HG03159 (cell line): ENCODE results near the gene POLD3.

Experiments used
- ATAC-seq: cut with Tn5 transposase; IDR thresholded peaks from one replicate; pipeline ENCODE4 v1.9.1; 2021; ENCODE audit warnings: mild to moderate bottlenecking, moderate library complexity; ENCODE audit not compliant: unreplicated experiment

POLD3 gene, protein sequence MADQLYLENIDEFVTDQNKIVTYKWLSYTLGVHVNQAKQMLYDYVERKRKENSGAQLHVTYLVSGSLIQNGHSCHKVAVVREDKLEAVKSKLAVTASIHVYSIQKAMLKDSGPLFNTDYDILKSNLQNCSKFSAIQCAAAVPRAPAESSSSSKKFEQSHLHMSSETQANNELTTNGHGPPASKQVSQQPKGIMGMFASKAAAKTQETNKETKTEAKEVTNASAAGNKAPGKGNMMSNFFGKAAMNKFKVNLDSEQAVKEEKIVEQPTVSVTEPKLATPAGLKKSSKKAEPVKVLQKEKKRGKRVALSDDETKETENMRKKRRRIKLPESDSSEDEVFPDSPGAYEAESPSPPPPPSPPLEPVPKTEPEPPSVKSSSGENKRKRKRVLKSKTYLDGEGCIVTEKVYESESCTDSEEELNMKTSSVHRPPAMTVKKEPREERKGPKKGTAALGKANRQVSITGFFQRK

DNA sequence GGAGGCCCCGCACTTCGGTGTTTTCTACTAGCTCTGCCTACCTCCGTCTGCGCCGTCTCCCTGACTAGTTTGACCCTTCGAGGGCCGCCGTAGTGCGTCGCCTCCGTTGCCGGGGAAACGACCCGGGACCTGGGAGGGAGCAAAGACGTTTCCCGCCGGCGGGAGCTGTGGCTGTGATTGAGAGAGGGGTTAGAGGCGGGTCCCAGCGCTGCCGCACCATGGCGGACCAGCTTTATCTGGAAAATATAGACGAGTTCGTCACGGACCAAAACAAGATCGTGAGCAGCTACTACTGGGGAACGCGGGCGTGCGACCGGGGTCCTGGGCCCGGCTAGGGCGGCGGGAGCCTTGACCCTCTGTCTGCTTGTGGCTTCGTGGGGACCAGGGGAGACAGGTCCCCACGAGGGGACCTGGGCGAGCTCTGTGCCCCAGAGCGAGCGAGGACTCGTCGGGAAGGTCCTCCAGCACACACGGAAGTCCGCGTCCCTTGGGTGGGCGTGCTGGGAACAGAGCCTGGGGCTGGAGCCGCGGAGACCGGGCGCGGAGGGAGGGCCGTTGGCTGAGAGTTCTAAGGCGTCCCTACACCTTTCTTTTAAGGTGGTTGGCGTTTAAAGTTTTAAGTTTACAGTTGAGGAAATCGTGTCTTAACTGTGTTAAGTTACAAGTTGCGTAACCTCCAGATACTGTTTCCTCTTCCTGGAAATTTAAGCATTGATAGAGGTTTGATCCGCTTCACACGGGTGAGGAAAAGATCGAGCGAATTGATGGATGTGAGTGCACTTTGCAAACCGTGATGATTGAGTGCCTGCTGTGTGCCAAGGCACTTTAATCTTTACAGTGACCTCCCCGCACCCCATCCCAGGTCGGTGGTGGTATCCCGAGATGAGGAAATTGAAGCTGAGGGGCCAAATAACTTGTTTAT, at the start of gene POLD3:
Gene POLD3 (plus strand): TSS at position 142 of the 922 bp plus-strand sequence. CDS start 77 bp downstream, at position 219.
- peak; percentile 96 for ATAC-seq

DNA sequence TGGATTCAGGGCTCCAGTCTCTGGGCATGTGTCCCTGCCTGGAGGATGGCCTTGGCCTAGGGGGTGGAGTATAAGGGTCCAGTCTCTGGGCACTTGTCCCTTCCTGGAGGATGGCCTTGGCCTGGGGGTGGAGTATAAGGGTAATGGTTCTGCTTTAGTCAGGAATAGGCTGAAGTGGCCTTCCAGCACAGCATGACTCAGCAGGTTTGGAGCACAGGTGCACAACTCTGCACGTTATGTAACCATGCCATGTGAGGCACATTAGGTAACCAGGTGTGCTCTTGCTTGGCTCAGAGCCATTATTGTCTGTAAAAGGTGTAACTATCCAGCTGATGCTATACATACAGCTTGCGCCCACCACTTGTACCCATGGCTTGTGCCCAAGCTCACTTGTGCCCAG, 48.4 kb upstream of the POLD3 start:
- ATAC-seq, result no peak

DNA sequence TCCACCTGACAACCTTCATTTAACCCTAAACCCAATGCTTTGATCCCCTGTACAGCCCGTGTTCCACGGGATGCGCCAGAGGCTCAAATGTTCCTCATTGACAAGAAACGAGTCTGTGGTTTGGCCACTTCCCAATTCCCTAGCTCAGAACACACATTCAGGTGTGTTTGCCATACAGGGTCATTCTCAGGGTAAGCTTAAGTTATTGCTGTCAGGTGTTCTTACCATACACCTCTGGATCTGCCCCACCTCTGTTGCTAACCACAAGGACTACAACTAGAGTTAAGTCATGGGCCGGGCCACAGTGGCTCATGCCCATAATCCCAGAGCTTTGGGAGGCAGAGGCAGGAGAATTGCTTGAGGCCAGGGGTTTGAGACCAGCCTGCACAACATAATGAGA, 45.6 kb upstream of the POLD3 start:
- no peak for ATAC-seq

DNA sequence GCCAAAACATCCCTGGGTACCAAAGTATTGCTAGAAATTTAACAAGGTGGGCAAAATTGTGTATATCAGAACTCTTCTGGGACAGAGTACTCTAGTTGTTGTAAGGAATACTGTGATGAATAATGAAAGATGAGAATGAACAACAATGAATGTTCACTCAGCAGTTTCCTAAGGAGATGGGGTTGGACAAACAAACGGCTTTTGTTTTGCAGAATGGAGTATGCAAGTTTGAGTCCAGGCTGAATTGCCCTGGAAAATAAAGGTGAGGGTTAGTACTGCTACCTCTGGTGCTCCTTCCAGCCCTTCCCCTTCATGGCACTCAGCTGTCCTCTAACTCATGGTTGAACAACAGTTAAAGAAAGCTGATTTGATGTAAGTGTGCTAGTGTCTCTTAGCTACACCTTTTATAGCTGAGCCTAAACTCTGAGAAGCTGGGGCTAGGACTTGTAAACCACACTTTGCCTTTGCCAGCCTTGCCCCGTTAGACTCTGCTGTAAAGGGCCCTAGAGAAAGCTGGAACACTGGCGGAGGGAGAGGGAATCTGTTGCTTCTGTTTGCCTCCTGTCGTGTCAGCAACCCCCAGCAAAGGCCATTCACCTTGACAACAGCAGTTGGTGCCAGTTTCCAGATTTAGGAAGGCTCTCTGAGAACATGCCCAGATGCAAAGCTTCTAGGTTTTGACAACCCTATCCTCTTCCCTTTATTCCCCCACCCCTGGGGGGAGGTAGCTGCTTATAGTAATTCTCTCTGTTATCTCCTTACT, 41.2 kb upstream of the POLD3 start:
- ATAC-seq, result no peak

DNA sequence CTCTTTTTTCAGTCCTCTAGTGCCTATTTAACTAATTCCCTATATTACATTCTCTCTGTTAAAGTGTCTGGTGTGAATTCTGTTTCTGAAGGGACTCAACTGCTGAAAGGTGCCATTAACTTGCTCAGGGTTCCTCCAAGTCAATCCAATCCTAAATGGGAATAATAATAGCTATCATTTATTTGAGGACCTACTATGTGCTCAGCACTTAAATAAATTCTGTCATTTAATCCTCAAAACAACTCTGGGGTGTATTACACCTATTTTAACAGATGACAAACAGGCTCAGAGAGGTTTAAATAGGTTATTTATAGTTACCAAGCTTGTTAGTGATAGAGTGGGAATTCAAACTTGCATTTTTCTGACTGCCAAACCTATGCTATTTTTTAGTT, 40.6 kb upstream of the POLD3 start:
- no peak for ATAC-seq

DNA sequence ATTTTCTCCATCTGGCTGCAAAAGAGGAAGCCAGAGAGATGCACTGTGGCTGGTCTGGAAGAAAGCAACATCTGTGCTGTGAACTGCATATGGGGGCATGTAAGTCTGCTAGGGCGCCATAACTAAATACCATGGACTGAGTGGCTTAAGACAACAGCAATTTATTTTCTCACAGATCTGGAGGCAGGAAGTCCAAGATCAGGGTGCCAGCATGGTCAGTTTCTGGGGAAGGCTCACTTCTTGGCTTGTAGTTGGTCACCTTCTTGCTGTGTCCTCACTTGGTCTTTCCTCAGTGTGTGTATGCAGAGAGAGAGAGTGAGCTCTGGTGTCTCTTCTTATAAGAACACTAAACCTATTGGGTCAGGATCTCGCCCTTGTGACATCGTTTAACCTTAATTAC, 34.9 kb upstream of the POLD3 start:
- ATAC-seq, result no peak

DNA sequence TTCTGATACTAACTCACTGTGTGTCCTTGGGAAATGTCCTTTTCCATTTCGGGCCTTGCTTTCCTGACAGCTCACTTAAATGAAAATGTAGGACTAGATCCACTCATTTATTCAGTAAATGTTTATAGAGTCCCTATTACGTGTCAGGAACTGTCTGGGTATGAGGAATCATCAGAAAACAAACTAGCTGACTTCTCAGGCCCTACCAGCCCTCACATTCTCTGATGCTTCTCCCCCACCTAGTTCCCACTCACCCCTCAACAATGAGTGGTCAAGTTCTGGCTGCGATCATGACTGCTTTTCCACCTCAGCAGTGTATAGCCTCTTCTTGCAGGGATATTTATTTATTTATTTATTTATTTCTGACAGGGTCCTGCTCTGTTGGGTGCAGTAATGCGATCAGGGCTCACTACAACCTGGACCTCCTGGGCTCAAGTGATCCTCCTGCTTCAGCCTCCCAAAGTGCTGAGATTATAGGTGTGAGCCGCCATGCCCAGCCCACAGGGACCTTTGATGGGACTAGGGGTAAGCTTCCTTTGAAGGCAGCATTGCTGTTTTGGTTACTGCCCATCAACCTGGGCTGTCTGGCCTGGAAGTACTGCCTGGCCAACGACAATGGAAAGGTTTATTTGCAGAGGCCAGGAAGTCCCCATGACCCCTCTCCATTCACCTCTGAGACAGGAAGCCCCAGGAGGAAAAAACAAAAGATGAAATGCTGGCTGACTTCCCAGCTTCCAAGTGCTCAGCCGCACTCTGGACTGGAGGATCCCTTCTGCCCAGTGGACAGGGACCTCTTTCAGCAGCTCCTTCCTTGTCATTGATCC, 33.1 kb upstream of the POLD3 start:
- ATAC-seq, result no peak

DNA sequence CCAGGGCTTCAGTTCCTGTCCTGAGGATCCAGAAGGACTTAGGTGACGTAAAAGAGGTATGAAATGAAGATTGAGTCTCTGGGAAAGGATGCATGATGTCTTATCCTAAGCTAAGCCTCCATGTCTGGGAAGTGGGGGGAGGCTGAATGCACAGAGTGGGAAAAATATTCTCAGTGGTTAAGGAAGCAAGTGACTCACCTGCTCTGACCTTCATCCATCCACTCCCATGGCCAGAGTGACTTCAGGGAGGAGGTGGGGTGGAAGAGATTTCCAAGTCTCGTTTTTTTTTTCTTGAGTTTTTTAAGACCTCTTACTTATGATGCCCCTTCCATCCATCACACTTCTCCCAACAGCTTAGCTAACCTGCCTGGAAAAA, 32.5 kb upstream of the POLD3 start:
- ATAC-seq, result no peak

DNA sequence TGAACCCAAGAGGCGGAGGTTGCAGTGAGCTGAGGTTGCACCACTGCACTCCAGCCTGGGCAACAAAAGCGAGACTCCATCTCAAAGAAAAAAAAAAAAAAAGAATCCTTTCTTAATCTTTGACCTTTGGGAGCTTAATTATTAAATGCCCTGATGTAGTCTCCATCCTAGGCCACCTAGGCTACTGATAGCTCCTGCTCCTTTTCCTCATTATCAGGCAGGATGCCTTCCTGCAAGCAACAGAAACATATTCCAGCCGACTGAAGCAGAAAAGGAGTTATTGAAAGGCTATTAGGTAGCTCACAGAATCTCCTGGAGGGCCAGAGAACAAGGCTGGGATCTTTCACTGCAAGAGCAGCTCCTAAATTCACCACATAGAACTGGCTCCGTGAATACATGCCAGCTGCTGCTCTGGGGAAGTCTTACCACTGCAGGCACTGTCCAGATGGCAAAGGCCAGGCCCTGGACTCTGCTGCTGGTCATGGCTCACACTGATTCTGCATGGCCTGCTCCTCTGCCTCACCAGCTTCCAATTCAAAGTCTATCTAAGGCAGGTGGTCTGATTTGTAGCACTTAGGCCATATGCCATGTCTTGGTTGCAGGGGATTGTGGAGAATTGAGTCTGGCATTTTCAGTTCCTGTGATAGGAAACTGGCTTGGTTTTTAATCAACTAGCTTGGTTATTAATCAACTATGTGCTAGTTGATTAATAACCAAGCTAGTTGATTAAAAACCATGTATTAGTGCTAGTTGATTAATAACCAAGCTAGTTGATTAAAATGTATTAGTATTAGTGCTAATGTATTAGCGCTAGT, 26.0 kb upstream of the POLD3 start:
- no peak for ATAC-seq

DNA sequence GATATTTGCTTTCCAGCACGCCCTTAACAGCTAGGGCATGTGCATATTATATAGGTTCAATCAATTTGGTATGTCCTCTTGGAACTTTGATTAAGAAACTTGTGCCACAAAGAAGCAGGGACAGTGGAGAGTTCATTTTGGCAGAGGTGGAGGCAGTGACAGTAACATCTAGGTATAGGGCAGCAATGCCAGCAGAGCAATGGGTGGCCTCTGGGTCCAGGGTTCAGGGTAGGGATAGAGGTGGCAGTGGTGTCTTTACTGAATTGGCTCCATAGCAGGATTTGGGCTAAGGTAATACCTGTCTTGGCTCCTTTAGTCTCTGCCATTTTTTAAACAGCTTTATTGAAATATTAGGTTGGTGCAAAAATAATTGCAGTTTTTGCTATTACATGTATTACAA, 24.4 kb upstream of the POLD3 start:
- no peak for ATAC-seq

DNA sequence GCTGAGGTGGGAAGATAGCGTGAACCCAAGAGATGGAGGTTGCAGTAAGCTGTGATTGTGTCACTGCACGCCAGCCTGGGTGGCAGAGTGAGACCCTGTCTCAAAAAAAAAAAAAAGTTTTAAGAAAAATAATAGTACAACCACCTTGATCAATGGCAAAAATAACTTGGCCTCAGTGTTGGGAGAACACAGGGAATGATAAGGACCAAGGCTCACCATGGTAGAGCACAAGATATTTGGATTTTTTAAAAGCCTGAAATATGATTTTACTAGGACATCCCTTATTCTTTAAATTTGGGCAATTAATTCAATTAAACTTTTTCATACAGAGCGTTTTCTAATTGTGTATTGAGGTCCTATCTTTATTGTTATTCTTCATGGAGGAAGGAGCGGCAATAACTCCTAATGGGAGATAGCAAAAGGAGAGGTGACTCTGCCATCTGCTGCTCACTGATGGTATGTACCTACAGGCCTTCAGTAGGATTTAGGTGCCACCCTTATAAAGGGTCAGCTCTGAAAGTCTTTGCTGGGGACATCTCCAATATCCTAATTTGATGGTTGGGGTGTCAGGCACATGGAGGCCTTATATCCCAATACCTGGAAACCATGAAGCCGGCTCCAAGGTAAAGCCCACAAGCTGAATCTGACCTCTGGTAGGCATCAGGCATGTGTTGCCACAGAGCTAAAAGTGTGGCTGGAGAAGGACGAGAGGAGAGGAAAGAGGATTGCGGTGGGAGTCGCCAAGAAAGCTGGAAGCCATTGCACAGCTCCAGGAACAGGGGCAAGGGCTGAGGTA, 21.9 kb upstream of the POLD3 start:
- no peak for ATAC-seq

DNA sequence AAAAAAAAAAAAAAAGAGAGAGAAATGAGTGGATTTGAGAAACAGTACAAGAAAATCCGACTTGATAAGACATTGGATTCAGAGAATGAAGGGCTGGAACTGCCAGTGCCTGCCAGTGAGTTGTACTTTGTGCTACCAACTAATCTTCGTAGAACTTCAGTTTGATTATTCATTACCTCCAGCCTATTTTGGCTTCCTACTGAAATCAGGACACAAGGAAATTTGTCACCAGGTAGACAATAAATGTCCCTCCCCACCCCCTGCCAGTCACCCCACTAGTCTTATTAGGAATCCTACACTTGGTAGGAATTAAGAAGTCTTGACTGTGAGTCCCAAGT, 21.4 kb upstream of the POLD3 start:
- ATAC-seq, result no peak

DNA sequence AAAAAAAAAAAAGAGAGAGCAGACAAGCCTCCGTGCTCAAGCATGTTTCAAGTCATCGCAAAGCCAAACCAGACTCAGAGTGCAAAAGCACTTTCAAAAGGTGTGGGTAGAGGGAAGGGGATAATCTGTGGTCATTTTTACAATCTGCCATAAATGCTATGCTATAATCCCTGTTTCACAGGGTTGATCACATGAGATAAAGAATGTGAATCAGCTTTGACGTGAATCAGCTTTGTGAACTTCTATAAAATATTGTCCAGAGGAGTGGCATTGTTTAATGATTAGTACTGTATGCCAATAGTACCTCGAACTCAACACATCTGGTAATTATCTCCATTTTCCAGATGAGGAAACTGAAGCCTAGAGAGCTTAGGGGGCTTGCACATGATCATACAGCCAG, 20.0 kb upstream of the POLD3 start:
- ATAC-seq, result no peak

DNA sequence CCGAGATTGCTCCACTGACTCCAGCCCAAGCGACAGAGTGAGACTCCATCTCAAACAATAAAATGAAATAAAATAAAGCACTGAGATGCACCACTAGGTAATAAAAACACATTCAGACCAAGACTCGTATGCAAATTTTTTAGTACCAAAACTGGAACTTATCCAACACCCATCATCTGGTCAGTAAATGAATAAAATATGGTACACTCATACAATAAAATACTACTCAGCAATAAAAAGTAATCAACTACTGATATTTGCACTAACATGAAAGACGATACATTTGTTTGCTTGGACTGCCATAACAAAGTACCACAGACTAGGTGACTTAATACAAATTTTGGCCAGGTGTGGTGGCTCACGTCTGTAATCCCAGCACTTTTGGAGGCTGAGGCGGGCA, 17.8 kb upstream of the POLD3 start:
- ATAC-seq, result no peak

DNA sequence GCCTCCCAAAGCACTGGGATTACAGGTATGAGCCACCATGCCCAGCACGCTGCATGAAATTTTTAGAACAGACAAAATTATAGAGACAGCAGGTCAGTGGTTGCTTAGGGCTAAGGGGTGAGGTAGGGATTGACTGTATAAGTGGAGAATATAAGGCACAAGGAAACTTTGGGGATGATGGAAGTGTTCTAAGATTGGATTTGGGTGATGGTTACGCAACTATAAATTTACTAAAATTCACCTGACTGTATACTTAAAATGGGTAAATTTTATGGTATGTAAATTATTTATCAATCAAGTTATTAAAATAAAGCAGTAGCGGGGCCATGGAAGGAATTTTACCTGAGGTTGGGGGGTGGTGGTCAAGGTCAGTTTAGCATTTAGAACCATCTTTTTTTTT, 16.4 kb upstream of the POLD3 start:
- ATAC-seq, result no peak

DNA sequence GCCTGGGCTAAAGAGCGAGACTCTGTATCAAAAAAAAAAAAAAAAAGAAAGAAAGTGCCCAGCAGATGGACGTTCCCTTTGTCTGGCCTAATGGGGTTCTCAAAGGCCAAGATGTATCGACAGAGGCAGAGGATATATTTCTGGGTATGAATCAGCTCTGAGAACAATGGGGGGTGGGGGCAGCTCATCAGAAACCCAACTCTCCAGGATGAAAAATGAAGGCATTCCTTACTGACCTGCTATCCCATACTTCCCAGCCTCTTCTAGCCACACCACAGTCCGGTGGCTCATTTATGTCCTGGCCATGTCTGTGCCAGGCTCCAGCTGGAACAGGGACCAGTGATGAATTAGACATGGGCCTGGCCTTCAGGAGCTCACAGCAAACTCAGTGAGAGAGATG, 15.2 kb upstream of the POLD3 start:
- ATAC-seq, result no peak

DNA sequence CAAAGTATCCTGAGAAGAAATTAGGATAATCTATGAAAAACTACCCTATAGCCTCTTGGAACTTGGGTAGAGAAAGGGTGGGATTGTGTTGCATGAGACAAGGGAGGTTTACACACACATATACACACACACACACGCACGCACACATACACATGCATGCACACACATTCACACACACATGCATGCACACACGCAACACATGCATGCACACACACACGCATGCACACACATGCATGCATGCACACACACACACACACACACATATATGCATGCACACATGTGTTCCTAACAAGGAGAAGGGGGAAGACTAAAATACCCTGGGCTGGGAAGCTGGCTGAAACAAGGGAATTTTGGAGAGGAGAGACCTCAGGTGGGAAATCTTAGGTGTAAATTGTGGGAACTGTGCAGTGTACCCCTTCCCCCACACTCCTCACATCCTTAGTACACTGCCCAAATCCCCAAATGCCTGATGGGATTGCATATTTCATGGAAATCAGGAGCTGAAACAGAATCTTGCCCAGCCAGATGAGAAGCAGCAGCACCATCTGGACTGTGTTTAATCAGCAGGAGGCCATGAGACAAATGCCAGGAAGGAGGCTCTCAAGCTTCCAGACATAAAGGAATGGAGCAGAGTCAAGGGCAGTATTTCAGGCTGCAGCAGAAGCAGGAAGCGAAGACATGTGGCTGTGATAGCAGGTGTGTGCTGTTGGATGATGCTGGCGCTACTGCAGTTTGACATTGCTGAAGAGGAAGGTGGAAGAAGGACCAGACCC, 14.6 kb upstream of the POLD3 start:
- ATAC-seq, result no peak
